Lung (tissue), 12 donors: ENCODE results near the gene MRPL1. TPM values are rescaled to one million over a fixed set of nuclear protein-coding genes. Genes with fewer than 3 reads are reported as not detected.

Source experiments
- ATAC-seq: fragments of 200-7000 bp; cut with Tn5 transposase; one replicate; pipeline ENCODE4 v1.9.1; 2020; ENCODE audit warnings: moderate number of reproducible peaks; ENCODE audit not compliant: insufficient read depth, low FRiP score
- DNase-seq, 3 donors: peaks; one replicate each; pipeline ENCODE4 v3.0.0-alpha.2; 2013 to 2017
- H3K27ac ChIP-seq, 2 donors: one replicate each; pipeline ENCODE4 v1.5.1; 2013; ENCODE audit warnings: mild to moderate bottlenecking in 2 of 2, moderate library complexity in 2 of 2, control low read depth in 1 of 2, inconsistent platforms in 1 of 2, low read depth in 1 of 2, low read length in 1 of 2
- H3K27me3 ChIP-seq, 3 donors: one replicate each; pipeline ENCODE4 v1.5.1; 2013; ENCODE audit warnings: low read length in 2 of 3; ENCODE audit not compliant: control insufficient read depth in 3 of 3, insufficient read depth in 3 of 3
- H3K36me3 ChIP-seq, 4 donors: one replicate each; pipeline ENCODE4 v1.5.1; 2013; ENCODE audit warnings: low read length in 4 of 4, mild to moderate bottlenecking in 1 of 4, moderate library complexity in 1 of 4; ENCODE audit not compliant: control insufficient read depth in 4 of 4, insufficient read depth in 4 of 4
- H3K4me1 ChIP-seq, 5 donors: one replicate each; pipeline ENCODE4 v1.5.1; 2013; ENCODE audit warnings: low read length in 5 of 5, mild to moderate bottlenecking in 2 of 5, moderate library complexity in 1 of 5; ENCODE audit not compliant: control insufficient read depth in 5 of 5, insufficient read depth in 5 of 5
- H3K4me3 ChIP-seq: one replicate; pipeline ENCODE4 v1.5.1; 2013; ENCODE audit warnings: mild to moderate bottlenecking, control low read depth, moderate library complexity
- H3K9ac ChIP-seq, 2 donors: one replicate each; pipeline ENCODE4 v1.5.1; 2013; ENCODE audit warnings: low read length in 2 of 2, control low read depth in 1 of 2; ENCODE audit not compliant: insufficient read depth in 1 of 2
- H3K9me3 ChIP-seq, 4 donors: one replicate each; pipeline ENCODE4 v1.5.1; 2013; ENCODE audit warnings: low read length in 3 of 4, mild to moderate bottlenecking in 1 of 4, moderate library complexity in 1 of 4; ENCODE audit not compliant: control insufficient read depth in 4 of 4, insufficient read depth in 3 of 4
- WGBS, 2 donors: extraction: QIAGEN DNeasy Blood & Tissue Kit; methylation state at CpG; one replicate each; pipeline ENCODE4 v1.1.7; 2013; 5-methylcytosine and 5-hydroxymethylcytosine counted together
- polyA plus RNA-seq, 2 donors: library from polyadenylated mRNA; stranded (reverse); fragments of 200-250 nt; gene quantifications; one replicate each; pipeline ENCODE4 v1.2.1, GENCODE V29; 2013
- total RNA-seq, 2 donors: library from RNA; depleted of rRNA in 1 of 2; stranded (reverse); fragments of >200 nt in 1 of 2; gene quantifications; one replicate each; pipeline ENCODE4 v1.2.1, GENCODE V29; 2014 to 2021
- TF ChIP-seq, protein P1 (sequence below): IDR thresholded peaks from 2 replicates; pipeline ENCODE4 v1.5.1; 2012; ENCODE audit warnings: mild to moderate bottlenecking; ENCODE audit errors: control extremely low read depth, extremely low read depth
- donor health status: control.
- donor health status: control.
- donor health status: Bipolar disorder and iron deficiency.
- donor health status: healthy.
- donor health status: DM: yes; HTN: yes; CAD: no.

Gene MRPL1
- total and polyA plus RNA-seq, 4 donors: 19.9 to 45.4 (median 26.1) TPM

- Histone ChIP-seq H3K4me1 (no peaks in the 10 kb centered on the region), H3K27me3 (no peaks in the 10 kb centered on the region), H3K9ac (no peak overlapping the region), H3K27ac (no peak overlapping the region), H3K9me3 (no peaks in the 10 kb centered on the region), H3K4me3 (no peak overlapping the region), H3K36me3 (peaks cover 3 to 11% (median 8%) of the 10 kb centered on the region in 4 donors)
- WGBS, 2 donors: 91 to 100% methylated on average over 1 of the region's 1 CpG
- ATAC-seq: no peak
- TF ChIP-seq, protein P1, sequence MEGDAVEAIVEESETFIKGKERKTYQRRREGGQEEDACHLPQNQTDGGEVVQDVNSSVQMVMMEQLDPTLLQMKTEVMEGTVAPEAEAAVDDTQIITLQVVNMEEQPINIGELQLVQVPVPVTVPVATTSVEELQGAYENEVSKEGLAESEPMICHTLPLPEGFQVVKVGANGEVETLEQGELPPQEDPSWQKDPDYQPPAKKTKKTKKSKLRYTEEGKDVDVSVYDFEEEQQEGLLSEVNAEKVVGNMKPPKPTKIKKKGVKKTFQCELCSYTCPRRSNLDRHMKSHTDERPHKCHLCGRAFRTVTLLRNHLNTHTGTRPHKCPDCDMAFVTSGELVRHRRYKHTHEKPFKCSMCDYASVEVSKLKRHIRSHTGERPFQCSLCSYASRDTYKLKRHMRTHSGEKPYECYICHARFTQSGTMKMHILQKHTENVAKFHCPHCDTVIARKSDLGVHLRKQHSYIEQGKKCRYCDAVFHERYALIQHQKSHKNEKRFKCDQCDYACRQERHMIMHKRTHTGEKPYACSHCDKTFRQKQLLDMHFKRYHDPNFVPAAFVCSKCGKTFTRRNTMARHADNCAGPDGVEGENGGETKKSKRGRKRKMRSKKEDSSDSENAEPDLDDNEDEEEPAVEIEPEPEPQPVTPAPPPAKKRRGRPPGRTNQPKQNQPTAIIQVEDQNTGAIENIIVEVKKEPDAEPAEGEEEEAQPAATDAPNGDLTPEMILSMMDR: no peak
- no peak for DNase-seq
These were observed 48.5 kb downstream of the MRPL1 start for GRCh38 chr4:77911091-77911490.

GRCh38 chr4:77911842-77912450 lies 49.3 kb downstream of the MRPL1 start:
- DNase-seq (no peak), ATAC-seq (no peak)
- no peaks in the 10 kb centered on the region for H3K27me3 ChIP-seq
- 51 to 77% methylated on average over 3 of the region's 3 CpGs for WGBS, 2 donors
- TF ChIP-seq, protein P1: no peak
- H3K36me3 ChIP-seq: peaks cover 3 to 11% (median 7%) of the 10 kb centered on the region in 4 donors
- H3K9ac ChIP-seq: no peak overlapping the region
- H3K9me3 ChIP-seq: no peaks in the 10 kb centered on the region
- no peak overlapping the region for H3K27ac ChIP-seq
- H3K4me3 ChIP-seq: no peak overlapping the region
- no peaks in the 10 kb centered on the region for H3K4me1 ChIP-seq

DNA sequence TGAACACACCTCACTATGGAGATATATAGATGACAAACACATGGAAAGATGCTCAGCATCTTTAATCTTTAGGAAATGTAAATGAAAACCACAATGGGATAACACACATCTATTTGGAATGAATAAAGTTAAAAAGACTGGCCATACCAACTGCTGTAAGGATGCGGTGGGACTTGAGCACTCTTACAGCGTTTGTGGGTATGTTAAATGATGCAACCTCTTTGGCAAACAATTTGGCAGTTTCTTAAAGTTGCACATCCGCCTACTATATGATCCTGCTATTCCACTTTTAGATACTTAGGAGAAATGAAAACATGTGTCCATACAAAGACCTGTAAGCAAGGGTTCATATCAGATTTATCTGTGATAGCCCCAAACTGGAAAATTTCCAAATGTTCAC lies 50.7 kb downstream of the MRPL1 start:
- WGBS, 2 donors: 40 to 71% methylated on average over 3 of the region's 3 CpGs

More for the DNA sequence above, 50.7 kb downstream of the MRPL1 start:
- DNase-seq: no peak
- no peak overlapping the region for H3K27ac ChIP-seq
- no peaks in the 10 kb centered on the region for H3K27me3 ChIP-seq
- no peak for ATAC-seq
- no peaks in the 10 kb centered on the region for H3K4me1 ChIP-seq
- H3K9ac ChIP-seq: no peak overlapping the region
- H3K9me3 ChIP-seq: no peaks in the 10 kb centered on the region
- peaks cover 3 to 11% (median 7%) of the 10 kb centered on the region in 4 donors for H3K36me3 ChIP-seq
- TF ChIP-seq, protein P1: no peak
- no peak overlapping the region for H3K4me3 ChIP-seq
